HepG2 (cell line): Measurements from ENCODE around the gene C1orf87. TPM values are rescaled to one million over a fixed set of nuclear protein-coding genes. Genes with fewer than 3 reads are reported as not detected.

ENCODE experiments used
- ATAC-seq: fragments of 200-7000 bp; cut with Tn5 transposase; 3 replicates; pipeline ENCODE4 v1.9.1; 2020; ENCODE audit warnings: mild to moderate bottlenecking, moderate library complexity
- BruUV-seq: library from RNA; stranded (reverse); fragments of 400-500 nt; replicated peaks from 2 replicates; lab custom pipeline; 2021; lab: Mats Ljungman, UMichigan
- CTCF ChIA-PET: fragments of 300-600 bp; formaldehyde crosslinking; extraction: SDS; loops from one replicate; lab custom pipeline; 2021; ENCODE audit warnings: low total read pairs, inconsistent platforms, low intra/inter-chr PET ratio; lab: Yijun Ruan, JAX
- POLR2A ChIA-PET: fragments of 350-600 bp; sonication (Branson Sonifier 250); formaldehyde crosslinking; loops from one replicate; lab custom pipeline; 2020; ENCODE audit warnings: antibody characterized with exemption, inconsistent platforms; lab: Yijun Ruan, JAX
- DNase-seq: peaks from one replicate; pipeline ENCODE4 v3.0.0-alpha.2; 2015; ENCODE audit warnings: low spot score
- FAIRE-seq: peaks from 3 replicates; lab custom pipeline; 2011; peaks lifted over from hg19 to GRCh38; lab: Jason Lieb, UNC
- H2AFZ ChIP-seq: one replicate; pipeline ENCODE4 v1.6.1; 2011; ENCODE audit warnings: low read length, inconsistent platforms
- H3K27ac ChIP-seq: fragments of 300-600 bp; 3 replicates; pipeline ENCODE4 v1.8.0; 2011; ENCODE audit warnings: mixed run types, mild to moderate bottlenecking, mixed read lengths, low read length, inconsistent platforms; ENCODE audit not compliant: insufficient read depth; ENCODE audit errors: extremely low read length
- H3K27me3 ChIP-seq, 2 experiments: fragments of 200-600 bp in 1 of 2; 2 replicates in 1 of 2; 3 replicates in 1 of 2; pipeline versions ENCODE4 v1.6.0 to v1.8.0; 2011; ENCODE audit warnings: low read length in 2 of 2, mild to moderate bottlenecking in 2 of 2, moderate library complexity in 2 of 2, inconsistent platforms in 1 of 2; ENCODE audit not compliant: insufficient read depth in 2 of 2, control insufficient read depth in 1 of 2
- H3K36me3 ChIP-seq, 2 experiments: fragments of 200-600 bp in 1 of 2; replicated peaks in 1 of 2; 2 replicates in 1 of 2; 3 replicates in 1 of 2; pipeline versions ENCODE4 v1.5.1 to v1.8.0; 2011; ENCODE audit warnings: low read length in 2 of 2, inconsistent platforms in 1 of 2; ENCODE audit not compliant: insufficient read depth in 2 of 2, control insufficient read depth in 1 of 2
- H3K4me1 ChIP-seq: 2 replicates; pipeline ENCODE4 v1.5.1; 2012; ENCODE audit warnings: low read length, inconsistent platforms; ENCODE audit not compliant: insufficient read depth
- H3K4me2 ChIP-seq: 2 replicates; pipeline ENCODE4 v1.6.0; 2011; ENCODE audit warnings: low read depth, low read length, inconsistent platforms
- H3K4me3 ChIP-seq, 3 experiments: fragments of 200-600 bp in 1 of 3; sonication (generic), shearing (Covaris generic) in 1 of 3; replicated peaks in 1 of 3; 2 replicates each; pipeline ENCODE4 v1.5.1; 2011 to 2016; ENCODE audit warnings: low read length in 3 of 3, inconsistent platforms in 2 of 3, low read depth in 2 of 3, mild to moderate bottlenecking in 2 of 3, control low read depth in 1 of 3, mixed read lengths in 1 of 3; ENCODE audit not compliant: insufficient read depth in 1 of 3
- H3K79me2 ChIP-seq: one replicate; pipeline ENCODE4 v1.6.1; 2011; ENCODE audit warnings: low read length, inconsistent platforms; ENCODE audit not compliant: insufficient read depth
- H3K9ac ChIP-seq: 2 replicates; pipeline ENCODE4 v1.6.0; 2011; ENCODE audit warnings: mild to moderate bottlenecking, low read depth, low read length, inconsistent platforms; ENCODE audit not compliant: insufficient read depth
- H3K9me3 ChIP-seq: 2 replicates; pipeline ENCODE4 v1.5.1; 2012; ENCODE audit warnings: mild to moderate bottlenecking, low read length
- H4K20me1 ChIP-seq: 2 replicates; pipeline ENCODE4 v1.6.0; 2011; ENCODE audit warnings: inconsistent platforms, mild to moderate bottlenecking, low read length, moderate library complexity; ENCODE audit not compliant: insufficient read depth
- CBX2 ChIP-seq, 2 experiments: fragments of 200-600 bp in 1 of 2; sonication (generic); formaldehyde crosslinking in 1 of 2; IDR thresholded peaks; 2 replicates each; pipeline versions ENCODE4 v1.7.0 to v1.8.1; 2018 to 2022; ENCODE audit warnings: low read depth in 2 of 2, low read length in 1 of 2, mild to moderate bottlenecking in 1 of 2, missing genetic modification reagents in 1 of 2
- FOXP4 ChIP-seq: sonication (generic); formaldehyde crosslinking; IDR thresholded peaks from 2 replicates; pipeline ENCODE4 v1.4.0; 2020; ENCODE audit warnings: missing genetic modification reagents
- HOXA9 ChIP-seq: sonication (generic); formaldehyde crosslinking; IDR thresholded peaks from 2 replicates; pipeline ENCODE4 v1.8.1; 2022; ENCODE audit warnings: missing genetic modification reagents, mild to moderate bottlenecking, moderate library complexity, borderline replicate concordance
- POLR2AphosphoS5 ChIP-seq: IDR thresholded peaks from 2 replicates; pipeline ENCODE4 v1.6.1; 2012; ENCODE audit warnings: low read depth, low read length
- in situ Hi-C: cut with HindIII; loops from 2 replicates; pipeline ENCODE4 v1.10.0; 2017; ENCODE audit warnings: low pct_unique_long_range_greater_than_20kb; ENCODE audit not compliant: extremely low pct_ligation_motif_present
- intact Hi-C: fragments of 100-400 bp; cut with micrococcal nuclease; formaldehyde crosslinking; loops from one replicate; pipeline ENCODE4 v1.10.0; 2022; ENCODE audit not compliant: unreplicated experiment
- polyA plus RNA-seq, 8 experiments: library from polyadenylated mRNA; depleted of rRNA in 3 of 8; stranded (reverse) in 7 of 8; unstranded in 1 of 8; fragments of >200 nt; fragmentation: Illumina TruSeq in 4 of 8; extraction: Trizol in 4 of 8; gene quantifications; 2 replicates each; pipeline versions ENCODE4 v1.2.1 to v1.2.3, GENCODE V29; 2011 to 2016; ENCODE audit warnings: low read depth in 4 of 8, missing spikeins in 1 of 8, mixed read lengths in 1 of 8; ENCODE audit not compliant: insufficient read depth in 1 of 8
- total RNA-seq, 5 experiments: library from RNA; depleted of rRNA; stranded (reverse); fragments of >200 nt; fragmentation: Illumina TruSeq; extraction: Trizol; gene quantifications; 2 replicates each; pipeline ENCODE4 v1.2.3, GENCODE V29; 2016; ENCODE audit warnings: low read depth in 1 of 5
- TF ChIP-seq, protein P1 (sequence below): sonication (generic); formaldehyde crosslinking; IDR thresholded peaks from 2 replicates; pipeline ENCODE4 v1.9.0; 2021; ENCODE audit warnings: missing genetic modification reagents, borderline replicate concordance

The C1orf87 gene
- total and polyA plus RNA-seq, 2 of the 13 experiments (the other 11 are each of a cell fraction or from before 2014, with no cell fraction given) = not detected

DNA sequence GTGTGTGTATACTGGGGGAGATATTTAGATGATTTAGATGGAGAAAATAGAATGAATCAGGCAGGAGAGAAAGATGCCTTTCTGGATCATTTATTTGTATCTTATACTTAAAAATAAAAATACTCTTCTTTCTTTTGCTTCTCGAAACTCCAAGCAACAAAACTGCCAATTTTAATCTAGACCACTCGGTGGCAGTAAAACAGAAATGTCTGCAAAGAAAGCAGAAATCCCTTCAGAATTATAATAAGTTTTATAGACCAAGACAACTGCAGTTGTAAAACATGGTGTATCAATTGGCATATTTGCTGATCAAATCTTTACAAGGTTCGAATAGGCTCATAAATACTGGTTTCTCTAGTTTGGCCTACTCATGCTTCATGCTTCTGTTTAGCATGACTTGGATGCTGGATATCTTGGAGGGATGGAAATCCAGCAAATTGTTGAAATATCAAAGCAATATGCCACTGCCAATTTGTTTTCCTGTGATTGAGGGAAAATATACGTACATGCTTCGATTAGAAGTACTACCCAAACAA, 15.1 kb upstream of the C1orf87 start (continued):
- TF ChIP-seq, protein P1, sequence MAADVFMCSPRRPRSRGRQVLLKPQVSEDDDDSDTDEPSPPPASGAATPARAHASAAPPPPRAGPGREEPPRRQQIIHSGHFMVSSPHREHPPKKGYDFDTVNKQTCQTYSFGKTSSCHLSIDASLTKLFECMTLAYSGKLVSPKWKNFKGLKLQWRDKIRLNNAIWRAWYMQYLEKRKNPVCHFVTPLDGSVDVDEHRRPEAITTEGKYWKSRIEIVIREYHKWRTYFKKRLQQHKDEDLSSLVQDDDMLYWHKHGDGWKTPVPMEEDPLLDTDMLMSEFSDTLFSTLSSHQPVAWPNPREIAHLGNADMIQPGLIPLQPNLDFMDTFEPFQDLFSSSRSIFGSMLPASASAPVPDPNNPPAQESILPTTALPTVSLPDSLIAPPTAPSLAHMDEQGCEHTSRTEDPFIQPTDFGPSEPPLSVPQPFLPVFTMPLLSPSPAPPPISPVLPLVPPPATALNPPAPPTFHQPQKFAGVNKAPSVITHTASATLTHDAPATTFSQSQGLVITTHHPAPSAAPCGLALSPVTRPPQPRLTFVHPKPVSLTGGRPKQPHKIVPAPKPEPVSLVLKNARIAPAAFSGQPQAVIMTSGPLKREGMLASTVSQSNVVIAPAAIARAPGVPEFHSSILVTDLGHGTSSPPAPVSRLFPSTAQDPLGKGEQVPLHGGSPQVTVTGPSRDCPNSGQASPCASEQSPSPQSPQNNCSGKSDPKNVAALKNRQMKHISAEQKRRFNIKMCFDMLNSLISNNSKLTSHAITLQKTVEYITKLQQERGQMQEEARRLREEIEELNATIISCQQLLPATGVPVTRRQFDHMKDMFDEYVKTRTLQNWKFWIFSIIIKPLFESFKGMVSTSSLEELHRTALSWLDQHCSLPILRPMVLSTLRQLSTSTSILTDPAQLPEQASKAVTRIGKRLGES = no peak
- no peak for TF ChIP-seq CBX2 (IDR thresholded peaks at IDR 0.05; ENCODE audit: low read depth, low read length)
- no peak for TF ChIP-seq CBX2 (CRISPR knock-in tag; IDR thresholded peaks at IDR 0.05; ENCODE audit: low read depth)
- no peak for TF ChIP-seq POLR2AphosphoS5
- TF ChIP-seq FOXP4 (CRISPR knock-in tag) = no peak

- Histone ChIP-seq H3K9me3 (no peaks in the 10 kb centered on the region), H3K36me3 (no peaks in the 10 kb centered on the region), H3K27ac (no peak overlapping the region), H3K4me1 (no peaks in the 10 kb centered on the region), H3K27me3 (no peaks in the 10 kb centered on the region; a peak in 1 of 5 replicates), H4K20me1 (no peaks in the 10 kb centered on the region), H3K4me3 (no peak overlapping the region), H3K4me2 (no peak overlapping the region), H3K79me2 (no peaks in the 10 kb centered on the region), H2AFZ (no peak overlapping the region), H3K9ac (no peak overlapping the region)
- no TSS peak for BruUV-seq
- ATAC-seq (no peak), FAIRE-seq (no peak), DNase-seq (no peak)
- in situ Hi-C loops = no loop called here
- ChIA-PET POLR2A (no interaction called here), CTCF (no interaction called here)
- intact Hi-C loops = no loop called here
- no peak for TF ChIP-seq HOXA9 (CRISPR knock-in tag)
These were observed 14.1 kb upstream of the C1orf87 start for GRCh38 chr1:60087681-60088080.
